Lower lobe of right lung (tissue), 2 donors: ENCODE data around the gene EGF. TPM values are rescaled to one million over a fixed set of nuclear protein-coding genes. Genes with fewer than 3 reads are reported as not detected.
A peak's percentile ranks its signal among the peaks of the same experiment; 100 is the strongest.

Experiments
- ATAC-seq, 2 donors: fragments of 200-7000 bp; cut with Tn5 transposase; one replicate each; pipeline ENCODE4 v1.9.1; 2020 to 2022; ENCODE audit warnings: mild to moderate bottlenecking in 2 of 2, moderate library complexity in 2 of 2
- DNase-seq: peaks from one replicate; pipeline ENCODE4 v3.0.0-alpha.2; 2020
- H3K27ac ChIP-seq: fragments of 200-600 bp; one replicate; pipeline ENCODE4 v1.8.0; 2022
- H3K27me3 ChIP-seq: fragments of 200-600 bp; one replicate; pipeline ENCODE4 v1.8.0; 2022; ENCODE audit warnings: low read depth
- H3K36me3 ChIP-seq: fragments of 200-600 bp; one replicate; pipeline ENCODE4 v1.8.0; 2022; ENCODE audit warnings: mild to moderate bottlenecking
- H3K4me1 ChIP-seq: fragments of 200-600 bp; one replicate; pipeline ENCODE4 v1.8.0; 2022
- H3K4me3 ChIP-seq: fragments of 200-600 bp; one replicate; pipeline ENCODE4 v1.8.0; 2022; ENCODE audit warnings: mild to moderate bottlenecking
- H3K9me3 ChIP-seq: fragments of 200-600 bp; one replicate; pipeline ENCODE4 v1.8.0; 2022
- CTCF ChIP-seq: fragments of 200-600 bp; IDR thresholded peaks from one replicate; pipeline ENCODE4 v1.8.0; 2022; ENCODE audit warnings: antibody characterized with exemption, mild to moderate bottlenecking
- intact Hi-C: fragments of 100-400 bp; cut with DNase I; formaldehyde crosslinking; loops from one replicate; pipeline ENCODE4 v1.11.0; 2022
- total RNA-seq: library from RNA; stranded (reverse); fragmentation: NEBNext Ultra II Directional; extraction: Animal tissue kit (Norgen Biotek cat#: 25700); gene quantifications from one replicate; pipeline ENCODE4 v1.2.1, GENCODE V29; 2021
- donor health status: DM: no; HTN: yes; CAD: no; lungs with severe emphysema.

The EGF gene
- total RNA-seq, 1 donor from 2014 or later, result 3.5 TPM

- Histone ChIP-seq H3K4me1 (no peaks in the 10 kb centered on the region), H3K36me3 (no peaks in the 10 kb centered on the region), H3K9me3 (no peaks in the 10 kb centered on the region), H3K4me3 (no peak overlapping the region), H3K27me3 (no peaks in the 10 kb centered on the region), H3K27ac (no peak overlapping the region)
- DNase-seq (no peak), ATAC-seq (no peak)
- intact Hi-C loops, result no loop called here
- no peak for TF ChIP-seq CTCF
Measured at GRCh38 chr4:109902559-109903251, 10.0 kb upstream of the EGF start.

GRCh38 chr4:109908731-109909130 is 4.0 kb upstream of the EGF start:
- H3K9me3 ChIP-seq, result no peaks in the 10 kb centered on the region
- intact Hi-C loops, result no loop called here
- DNase-seq (no peak), ATAC-seq (no peak)
- no peak overlapping the region for H3K27ac ChIP-seq
- no peaks in the 10 kb centered on the region for H3K36me3 ChIP-seq
- no peaks in the 10 kb centered on the region for H3K4me1 ChIP-seq
- H3K4me3 ChIP-seq, result no peak overlapping the region
- TF ChIP-seq CTCF, result no peak
- H3K27me3 ChIP-seq, result no peaks in the 10 kb centered on the region

GRCh38 chr4:109910256-109910655 is 2.4 kb upstream of the EGF start:
- intact Hi-C loops, result no loop called here
- ATAC-seq, result no peak
- no peak for TF ChIP-seq CTCF

GRCh38 chr4:109913596-109914241 is 1.0 kb downstream of the EGF start:
- TF ChIP-seq CTCF, result no peak
- H3K4me3 ChIP-seq, result peak overlapping the region; percentile 10
- H3K4me1 ChIP-seq, result no peaks in the 10 kb centered on the region
- no peak for DNase-seq
- H3K9me3 ChIP-seq, result no peaks in the 10 kb centered on the region
- no peaks in the 10 kb centered on the region for H3K27me3 ChIP-seq
- no peak for ATAC-seq
- H3K36me3 ChIP-seq, result no peaks in the 10 kb centered on the region
- intact Hi-C loops, result no loop called here
- no peak overlapping the region for H3K27ac ChIP-seq

More at GRCh38 chr4:109910256-109910655, 2.4 kb upstream of the EGF start:
- Histone ChIP-seq H3K27ac (no peak overlapping the region), H3K27me3 (no peaks in the 10 kb centered on the region), H3K9me3 (no peaks in the 10 kb centered on the region), H3K36me3 (no peaks in the 10 kb centered on the region), H3K4me1 (no peaks in the 10 kb centered on the region), H3K4me3 (no peak overlapping the region)
- no peak for DNase-seq

GRCh38 chr4:109914322-109914721 is 1.6 kb downstream of the EGF start:
- Histone ChIP-seq H3K27me3 (no peaks in the 10 kb centered on the region), H3K4me3 (peak overlapping the region; percentile 10), H3K9me3 (no peaks in the 10 kb centered on the region), H3K36me3 (no peaks in the 10 kb centered on the region), H3K4me1 (no peaks in the 10 kb centered on the region), H3K27ac (no peak overlapping the region)
- DNase-seq (no peak), ATAC-seq (peak; percentile 29 to 64)
- intact Hi-C loops, result no loop called here
- TF ChIP-seq CTCF, result no peak
